Stimulated activated CD8-positive, alpha-beta memory T cell treated with anti-CD3 and anti-CD28 coated beads, Interleukin-4, amount 100 ng/mL, for 4 hours (primary cell): ENCODE measurements around the gene RASGRP4.
"Not testable (repeated sequence)": the region's sequence is repeated elsewhere in the genome, so short reads cannot be mapped to it uniquely, and the experiment has no call there.

Experiments used
- DNase-seq, 2 donors: peaks; one replicate each; pipeline ENCODE4 v3.0.0-alpha.2; 2020; ENCODE audit warnings: low read depth in 2 of 2, low spot score in 1 of 2

Gene RASGRP4

DNA sequence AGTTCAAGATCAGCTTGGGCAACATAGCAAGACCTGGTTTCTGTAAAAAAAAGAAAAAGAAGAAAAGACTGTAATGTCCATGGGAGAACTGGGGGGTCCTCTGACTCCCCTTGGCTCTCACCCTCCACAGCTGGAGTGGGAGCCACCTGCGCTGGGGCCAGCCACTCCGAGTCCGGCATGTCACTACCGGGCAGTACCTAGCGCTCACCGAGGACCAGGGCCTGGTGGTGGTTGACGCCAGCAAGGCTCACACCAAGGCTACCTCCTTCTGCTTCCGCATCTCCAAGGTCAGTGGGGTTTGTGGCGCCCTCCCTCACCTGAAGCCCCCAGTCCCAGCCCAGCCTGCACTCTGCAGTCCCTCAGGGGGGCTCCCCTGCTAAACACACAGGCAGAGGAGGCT, 22.2 kb upstream of the RASGRP4 start:
- no peak for DNase-seq

DNA sequence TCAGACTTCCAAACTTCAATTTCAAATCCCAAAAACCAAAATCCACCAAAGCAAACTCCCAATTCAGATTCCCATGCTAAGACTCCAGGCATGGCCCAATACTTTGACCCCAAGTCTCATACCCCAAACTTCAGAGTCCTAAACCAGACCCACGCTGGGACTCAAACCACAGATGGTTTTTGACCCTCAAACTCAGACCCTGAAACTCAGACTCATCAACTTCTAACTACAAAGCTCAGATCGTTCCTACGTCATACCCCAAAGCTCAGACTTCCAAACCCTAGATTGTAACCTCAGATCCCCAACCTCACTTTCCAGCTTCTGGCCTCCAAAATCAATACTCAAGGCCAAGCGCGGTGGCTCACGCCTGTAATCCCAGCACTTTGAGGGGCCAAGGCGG, 19.3 kb upstream of the RASGRP4 start:
- no peak for DNase-seq

GRCh38 chr19:38444026-38444425, 18.0 kb upstream of the RASGRP4 start:
- no peak for DNase-seq

GRCh38 chr19:38443458-38443999, 17.5 kb upstream of the RASGRP4 start:
- no peak for DNase-seq

DNA sequence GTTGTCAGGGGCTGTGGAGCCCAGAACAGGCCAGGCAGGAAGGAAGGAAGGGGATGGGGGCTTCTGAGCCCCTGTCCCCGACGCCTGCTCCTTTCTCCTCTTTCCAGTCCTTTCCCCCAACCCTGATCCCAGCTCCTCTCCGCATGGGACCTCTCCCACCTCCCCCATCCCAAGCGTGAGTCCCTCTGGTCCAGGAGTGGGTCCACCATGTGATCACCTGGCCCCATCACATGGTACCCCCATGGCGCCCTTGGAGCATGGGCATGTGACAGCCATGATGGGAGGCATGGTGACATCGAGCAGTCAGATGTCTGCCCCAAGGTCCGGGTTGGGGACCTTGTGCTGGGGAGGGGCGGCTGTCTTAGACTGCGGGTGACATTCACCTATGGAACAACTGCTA, 16.7 kb upstream of the RASGRP4 start:
- no peak for DNase-seq

GRCh38 chr19:38441657-38442348, 15.8 kb upstream of the RASGRP4 start:
- DNase-seq = no peak

DNA sequence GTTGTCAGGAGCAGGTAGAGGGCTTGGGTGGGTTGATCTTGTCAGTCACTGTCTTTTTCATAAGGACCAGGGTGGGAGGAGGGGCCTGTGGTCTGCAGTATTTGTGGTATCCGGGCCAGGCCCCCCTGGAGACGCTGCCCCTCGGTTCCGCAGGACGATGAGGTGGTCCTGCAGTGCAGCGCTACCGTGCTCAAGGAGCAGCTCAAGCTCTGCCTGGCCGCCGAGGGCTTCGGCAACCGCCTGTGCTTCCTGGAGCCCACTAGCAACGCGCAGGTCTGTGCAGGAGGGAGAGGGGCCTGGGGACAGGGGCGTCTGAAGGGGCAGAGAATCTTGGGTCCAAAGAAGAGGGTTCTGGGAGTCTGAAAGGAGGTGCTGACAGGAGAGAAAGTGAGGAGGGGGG, 14.6 kb upstream of the RASGRP4 start:
- DNase-seq = no peak

GRCh38 chr19:38437917-38438316, 11.9 kb upstream of the RASGRP4 start:
- no peak for DNase-seq

GRCh38 chr19:38437295-38437694, 11.3 kb upstream of the RASGRP4 start:
- DNase-seq = no peak

DNA sequence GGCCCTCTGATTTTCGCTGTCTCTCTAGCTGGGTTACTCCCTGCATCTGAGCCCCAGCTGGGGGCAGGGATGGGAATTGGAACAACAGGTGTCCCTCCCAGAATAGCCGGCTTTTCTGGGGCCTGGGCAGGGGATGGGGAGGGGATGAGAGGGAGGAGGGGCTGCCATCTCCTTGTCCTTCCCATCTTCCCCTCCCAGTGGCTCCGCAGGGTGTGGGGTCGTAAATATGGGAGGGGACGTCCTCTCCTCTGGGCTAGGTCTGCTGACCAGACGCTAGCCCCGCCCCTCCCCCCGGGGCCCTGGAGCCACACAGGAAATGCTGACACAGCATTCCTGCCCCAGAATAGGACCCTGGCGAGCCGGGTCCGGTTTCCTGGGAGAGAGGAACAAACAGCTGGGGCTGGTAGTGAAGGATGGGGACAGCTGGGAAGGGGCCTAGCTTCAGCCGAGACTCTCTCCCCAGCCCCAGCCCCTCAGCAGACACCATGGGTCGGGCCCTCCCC, 8.6 kb upstream of the RASGRP4 start:
- no peak for DNase-seq

DNA sequence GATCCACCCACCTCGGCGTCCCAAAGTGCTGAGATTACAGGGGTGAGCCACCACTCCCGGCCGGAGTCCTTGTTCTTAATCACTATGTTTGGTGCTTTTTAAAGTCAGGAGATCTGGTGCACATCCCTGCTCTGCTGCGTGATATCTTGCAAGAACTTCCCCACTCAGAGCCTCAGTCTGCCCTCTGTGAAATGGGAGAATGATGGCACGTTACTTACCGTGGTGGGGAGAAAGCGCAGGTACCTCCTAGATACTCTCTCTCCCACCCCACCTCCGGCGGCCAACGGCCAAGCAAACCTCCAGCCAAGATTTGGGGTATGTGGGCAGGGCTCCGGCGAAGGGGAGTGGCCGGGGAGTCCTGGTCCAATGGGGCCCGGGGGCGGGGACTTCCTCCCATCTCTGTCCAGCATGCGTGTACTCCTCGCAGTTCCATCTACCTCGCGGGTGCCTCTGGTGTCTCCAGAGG, 7.3 kb upstream of the RASGRP4 start, which contains the start of gene RYR1:
TSS of gene RYR1 (plus strand) at position 424 of the 466 bp plus-strand sequence. CDS start 139 bp downstream, outside the sequence.
- DNase-seq = no peak

GRCh38 chr19:38430931-38431330, 4.9 kb upstream of the RASGRP4 start:
- DNase-seq = no peak

DNA sequence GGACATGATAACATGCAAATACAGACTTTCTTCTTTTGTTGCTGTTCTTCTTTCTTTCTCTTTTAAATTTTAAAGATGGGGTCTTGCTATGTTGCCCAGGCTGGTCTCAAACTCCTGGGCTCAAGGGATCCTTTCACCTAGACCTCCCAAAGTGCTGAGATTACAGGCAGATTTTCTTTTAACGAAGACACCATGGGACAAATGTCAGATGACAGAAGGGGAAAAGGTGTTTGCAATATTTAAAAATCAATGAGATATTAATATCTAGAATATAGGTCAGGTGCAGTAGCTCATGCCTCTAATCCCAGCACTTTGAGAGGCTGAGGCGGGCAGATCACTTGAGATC, 3.8 kb upstream of the RASGRP4 start:
- DNase-seq = no peak

GRCh38 chr19:38429055-38429810, 3.2 kb upstream of the RASGRP4 start:
- no peak for DNase-seq

DNA sequence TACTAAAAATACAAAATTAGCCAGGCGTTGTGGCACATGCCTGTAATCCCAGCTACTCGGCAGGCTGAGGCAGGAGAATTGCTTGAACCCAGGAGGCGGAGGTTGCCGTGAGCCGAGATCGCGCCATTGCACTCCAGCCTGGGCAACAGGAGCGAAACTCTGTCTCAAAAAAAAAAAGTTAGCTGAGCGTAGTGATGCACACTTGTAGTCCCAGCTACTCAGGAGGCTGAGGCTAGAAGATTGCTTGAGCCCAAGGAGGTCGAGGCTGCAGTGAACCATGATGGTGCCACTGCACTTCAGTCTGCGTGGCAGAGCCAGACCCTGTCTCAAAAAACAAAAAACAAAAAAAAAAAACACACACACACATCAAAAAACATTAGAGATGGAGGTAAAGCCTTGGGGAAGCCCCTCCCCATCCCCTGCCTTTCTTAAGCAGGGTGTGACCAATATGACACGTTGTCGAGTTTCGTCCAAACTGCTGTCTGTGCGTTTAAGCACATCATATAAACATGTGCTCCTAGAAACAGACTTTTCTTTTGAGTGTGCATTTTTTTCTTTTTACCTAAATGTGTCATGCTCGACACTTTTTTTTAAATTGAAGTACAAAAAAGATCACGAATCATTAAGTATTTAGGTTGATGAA, 1.1 kb upstream of the RASGRP4 start:
- not testable (repeated sequence) for DNase-seq

DNA sequence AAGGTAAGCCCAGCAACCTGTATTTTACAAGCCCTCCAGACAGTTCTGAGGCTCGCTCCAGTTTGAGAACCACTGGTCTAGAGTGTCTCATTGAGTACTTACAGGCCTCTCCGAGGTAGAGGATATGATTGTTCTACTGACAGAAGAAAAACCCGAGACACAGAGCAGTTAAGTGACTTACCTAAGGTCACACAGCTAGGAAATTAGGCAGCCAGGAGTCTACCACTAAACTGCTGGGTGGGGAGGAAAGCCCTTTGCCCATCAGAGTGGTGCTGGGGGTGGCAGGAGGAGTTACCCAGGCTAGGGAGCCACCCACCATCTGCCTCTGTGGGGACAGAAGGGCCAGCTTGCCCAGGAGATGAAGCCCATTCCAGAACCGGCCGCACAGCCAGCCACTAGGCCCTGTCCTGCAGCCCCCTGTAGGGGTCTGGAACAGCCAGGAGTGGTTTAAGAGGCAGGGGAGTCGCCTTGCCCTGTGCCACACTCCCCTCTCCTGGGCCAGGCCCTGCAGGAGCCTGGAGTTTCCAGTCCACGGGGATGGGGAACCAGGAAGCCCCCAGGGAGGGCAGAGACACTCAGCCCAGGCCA, 703 bp downstream of the RASGRP4 start:
- no peak for DNase-seq

- no peak for DNase-seq
Measured at GRCh38 chr19:38424272-38424671, 1.7 kb downstream of the RASGRP4 start.

- no peak for DNase-seq
Measured at GRCh38 chr19:38422438-38422837, 3.6 kb downstream of the RASGRP4 start.

- DNase-seq = no peak
Measured at GRCh38 chr19:38421856-38422255, 4.2 kb downstream of the RASGRP4 start.

- DNase-seq = no peak
Measured at GRCh38 chr19:38420935-38421334, 5.1 kb downstream of the RASGRP4 start.
